ENCODE results near the gene CHD2.
A peak's percentile ranks its signal among the peaks of the same experiment; 100 is the strongest.
"Not testable (repeated sequence)": the region's sequence is repeated elsewhere in the genome, so short reads cannot be mapped to it uniquely, and the experiment has no call there.

The CHD2 gene

DNA sequence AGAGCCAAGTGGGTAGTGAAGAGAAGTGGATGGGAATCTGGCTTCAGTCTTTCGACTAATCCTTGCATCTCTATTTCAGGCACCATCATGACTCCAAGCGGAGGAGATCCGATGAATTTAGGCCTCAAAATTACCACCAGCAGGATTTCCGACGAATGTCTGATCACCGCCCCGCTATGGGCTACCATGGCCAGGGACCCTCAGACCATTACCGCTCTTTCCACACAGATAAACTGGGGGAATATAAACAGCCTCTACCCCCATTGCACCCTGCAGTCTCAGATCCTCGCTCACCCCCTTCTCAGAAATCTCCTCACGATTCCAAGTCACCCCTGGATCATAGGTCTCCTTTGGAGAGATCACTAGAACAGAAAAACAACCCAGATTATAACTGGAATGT lies 124.2 kb downstream of the CHD2 start:
- DNase-seq: no peak

DNA sequence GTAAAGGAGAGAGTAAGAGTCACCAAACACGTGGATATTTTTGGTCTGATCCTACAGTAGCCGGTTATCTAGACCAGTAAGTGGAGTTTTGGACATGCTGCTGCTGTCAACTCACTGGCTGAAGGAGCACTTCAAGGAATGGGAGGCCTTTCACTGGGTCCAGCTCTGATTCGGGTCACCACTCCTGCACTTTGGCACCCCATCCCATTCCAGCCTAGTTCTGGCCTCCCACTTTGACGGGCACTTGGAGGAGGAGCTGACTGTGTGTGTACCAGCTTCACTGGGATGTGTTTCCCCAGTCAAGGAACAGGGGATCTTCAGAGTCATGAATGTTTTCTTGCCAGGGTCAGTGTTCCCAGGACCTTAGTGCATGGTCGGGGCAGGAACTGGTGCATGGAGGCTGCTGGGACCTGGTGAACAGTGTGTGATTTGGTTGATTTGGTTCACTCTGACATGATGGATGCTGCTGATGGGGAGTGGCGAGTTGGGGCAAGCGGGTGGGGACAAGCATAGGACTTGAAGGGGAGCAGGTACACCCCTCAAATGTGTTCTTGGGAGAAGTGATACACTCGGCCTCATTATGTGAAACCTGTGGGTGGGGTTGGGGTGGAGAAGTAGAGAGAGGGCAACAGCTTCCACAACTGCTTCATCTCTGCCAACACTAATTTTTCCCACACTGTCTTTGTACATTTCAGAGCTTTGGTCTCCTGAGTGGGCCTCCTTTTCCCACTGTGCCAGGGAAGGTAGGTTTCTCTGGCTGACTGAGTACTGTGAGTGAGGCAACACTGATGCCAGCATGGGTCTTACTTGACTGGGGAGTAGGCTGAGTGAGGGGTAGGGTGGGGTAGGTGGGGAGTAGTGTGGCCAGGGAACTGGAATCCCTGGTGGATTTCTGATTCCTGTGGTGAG lies 124.8 kb downstream of the CHD2 start:
- DNase-seq: no peak

DNA sequence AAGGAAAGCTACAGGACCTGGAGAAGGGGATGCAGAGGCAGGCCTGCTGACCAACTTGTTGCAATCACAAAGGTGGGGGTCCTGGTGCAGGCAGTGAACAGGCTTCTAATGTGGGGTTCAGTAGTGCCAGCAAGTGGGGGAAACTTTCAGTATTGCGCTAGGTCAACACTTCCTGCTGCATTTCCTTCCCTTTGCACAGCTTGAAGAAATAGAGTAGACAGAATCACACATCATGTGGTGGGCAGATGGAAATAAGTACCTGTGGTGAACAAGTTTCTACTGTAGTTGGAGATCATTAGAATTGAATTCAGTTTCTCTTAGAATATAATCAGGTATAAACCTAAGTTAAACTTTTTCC lies 125.5 kb downstream of the CHD2 start:
- DNase-seq: no peak

DNA sequence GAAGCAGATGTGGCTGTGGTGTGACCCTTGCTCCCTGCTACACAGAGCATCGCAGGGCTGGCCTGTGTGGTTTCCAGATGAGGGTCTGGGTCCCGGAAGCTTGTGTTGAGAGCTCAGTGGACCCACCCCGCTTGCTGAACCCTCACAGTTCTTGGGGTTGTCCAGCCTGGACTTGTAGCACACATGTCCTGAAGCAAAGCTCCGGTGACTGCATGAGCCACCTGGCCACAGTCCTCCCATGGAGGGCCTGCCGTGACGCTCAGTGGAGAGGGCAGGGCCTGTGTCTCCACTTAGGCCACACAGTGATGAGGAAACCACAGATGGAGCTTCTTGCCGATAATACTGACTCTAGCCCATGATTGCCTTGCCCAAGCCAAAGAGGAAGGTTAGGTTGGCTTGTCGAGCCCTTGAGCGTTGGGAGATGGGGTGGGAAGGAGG lies 126.3 kb downstream of the CHD2 start:
- no peak for DNase-seq

DNA sequence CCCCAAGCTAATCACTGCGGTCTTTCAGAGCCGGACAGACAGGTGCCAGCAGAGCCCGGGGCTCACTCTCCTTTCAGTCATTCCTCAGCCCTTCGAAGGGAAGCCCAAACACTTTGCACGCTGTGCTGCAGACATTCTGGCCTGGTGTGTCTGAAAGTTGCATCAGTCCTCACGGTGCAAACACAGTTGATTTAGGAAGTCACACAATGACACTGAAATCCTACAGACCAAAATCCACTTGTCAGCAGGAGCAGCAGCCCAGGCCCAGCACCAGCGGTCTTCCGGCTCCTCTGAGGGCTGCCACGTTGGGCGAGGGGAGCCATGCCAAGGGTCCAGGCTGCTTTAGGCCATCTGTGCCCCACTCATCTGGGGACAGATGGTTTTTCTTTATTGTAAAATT lies 127.3 kb downstream of the CHD2 start:
- no peak for DNase-seq

DNA sequence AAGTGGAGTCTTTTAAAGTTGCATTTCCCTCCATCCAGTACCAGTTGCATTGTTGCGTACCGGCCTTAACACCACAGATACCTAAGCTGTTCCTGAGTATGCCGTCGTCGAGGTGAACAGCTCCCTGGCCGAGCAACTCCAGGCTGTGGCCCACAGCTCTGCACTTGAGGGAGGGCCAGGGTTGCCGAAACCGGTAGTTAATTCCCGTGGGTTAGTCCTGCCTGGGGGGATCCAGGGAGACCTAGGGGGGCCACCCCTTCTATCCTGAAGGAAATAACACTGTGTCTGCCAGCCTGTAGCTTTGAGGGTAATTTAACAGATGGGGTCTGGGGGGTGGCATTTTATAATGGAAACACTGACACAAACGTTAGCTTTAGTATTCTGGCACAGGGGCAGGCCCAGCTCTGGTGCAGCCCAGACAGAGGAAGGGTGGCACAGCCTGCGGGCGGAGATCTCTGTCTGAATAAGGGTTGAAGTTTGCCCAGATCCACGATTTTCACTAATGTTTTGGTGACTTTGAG lies 128.0 kb downstream of the CHD2 start:
- no peak for DNase-seq

DNA sequence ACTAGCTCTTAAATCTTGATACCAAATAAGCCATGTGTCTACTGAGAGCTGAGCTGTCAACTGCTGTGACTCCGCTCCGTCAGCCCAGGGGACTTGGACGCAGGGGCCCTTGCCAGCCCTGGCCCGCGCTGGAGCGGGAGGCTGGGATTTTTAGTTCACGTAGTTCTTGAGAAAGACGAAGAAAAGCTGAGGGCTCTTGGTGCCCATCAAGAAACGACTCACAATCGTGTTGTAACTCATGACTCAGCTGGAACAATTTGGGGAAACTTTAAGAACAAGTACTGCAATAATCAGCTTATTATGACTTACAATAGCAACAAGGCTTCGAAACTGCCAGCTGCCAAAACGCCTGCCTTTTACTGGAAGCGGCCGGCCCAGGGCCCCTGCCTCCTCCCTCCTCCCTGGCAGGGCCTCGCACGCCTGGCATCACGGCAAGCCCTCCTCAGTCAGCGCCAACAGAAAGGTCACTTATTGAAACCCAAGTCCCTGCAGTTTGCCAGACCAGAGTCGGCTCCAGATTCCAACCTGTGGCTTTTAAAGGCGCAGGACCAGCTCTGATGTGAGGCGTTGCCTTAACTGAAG lies 128.6 kb downstream of the CHD2 start:
- no peak for DNase-seq

DNA sequence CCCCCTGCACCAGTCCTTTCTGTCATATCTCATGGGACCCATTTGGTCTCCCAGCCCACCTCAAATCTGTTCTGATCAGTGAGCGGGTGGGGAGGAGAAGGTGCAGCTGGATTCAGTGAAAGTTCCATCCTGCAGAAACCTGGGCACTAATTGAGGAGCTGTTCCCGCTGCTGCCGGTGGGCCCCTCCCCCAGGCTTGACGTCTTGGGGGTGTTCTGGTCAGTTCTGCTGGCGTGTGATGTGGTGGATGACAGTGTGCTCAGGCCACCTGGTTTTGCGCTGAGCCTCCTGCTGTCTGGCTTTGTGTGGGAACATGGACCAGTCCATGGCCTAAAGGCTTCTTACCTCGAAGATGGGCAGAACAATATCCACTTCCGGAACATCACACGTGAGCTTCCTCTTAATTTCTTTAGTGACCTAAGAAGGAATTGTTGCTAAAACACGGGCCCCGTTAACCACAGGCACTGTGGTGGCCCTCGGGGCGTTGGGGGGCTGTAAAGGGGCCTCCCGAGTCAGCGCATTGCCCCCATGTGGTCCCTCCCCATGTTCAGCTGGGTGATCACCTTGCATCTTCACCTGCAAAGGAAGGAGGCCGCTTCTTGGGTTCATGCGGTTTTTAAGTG lies 129.2 kb downstream of the CHD2 start:
- no peak for DNase-seq

DNA sequence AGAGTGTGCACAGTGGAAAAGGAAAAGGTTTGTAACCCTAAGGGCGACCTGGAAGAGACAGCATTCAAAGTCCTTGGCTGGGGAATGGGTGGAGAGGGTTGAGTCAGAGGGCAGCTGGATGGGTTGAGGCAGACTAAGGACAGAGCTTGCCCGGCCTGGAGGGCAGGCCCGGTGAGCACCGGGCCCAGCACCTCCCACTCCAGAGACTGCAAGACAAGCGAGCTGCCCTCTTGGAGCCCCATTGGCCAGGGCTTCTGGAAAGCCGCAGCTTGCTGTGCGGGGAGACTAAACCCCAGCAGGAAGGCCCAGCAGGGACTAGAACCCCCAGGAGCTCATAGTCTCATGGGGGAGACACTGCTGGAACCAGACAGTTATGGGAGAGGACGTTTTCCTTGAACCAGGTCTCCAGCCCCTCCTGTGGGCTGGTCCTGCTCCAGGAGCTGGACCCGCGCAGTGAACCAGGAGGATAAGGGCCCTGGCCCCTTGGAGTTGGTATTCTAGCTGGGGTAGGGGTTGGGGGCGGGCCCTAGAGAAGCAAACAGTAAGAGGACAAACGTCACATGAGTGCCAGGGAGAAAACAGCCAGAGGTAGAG lies 129.8 kb downstream of the CHD2 start:
- no peak for DNase-seq

DNA sequence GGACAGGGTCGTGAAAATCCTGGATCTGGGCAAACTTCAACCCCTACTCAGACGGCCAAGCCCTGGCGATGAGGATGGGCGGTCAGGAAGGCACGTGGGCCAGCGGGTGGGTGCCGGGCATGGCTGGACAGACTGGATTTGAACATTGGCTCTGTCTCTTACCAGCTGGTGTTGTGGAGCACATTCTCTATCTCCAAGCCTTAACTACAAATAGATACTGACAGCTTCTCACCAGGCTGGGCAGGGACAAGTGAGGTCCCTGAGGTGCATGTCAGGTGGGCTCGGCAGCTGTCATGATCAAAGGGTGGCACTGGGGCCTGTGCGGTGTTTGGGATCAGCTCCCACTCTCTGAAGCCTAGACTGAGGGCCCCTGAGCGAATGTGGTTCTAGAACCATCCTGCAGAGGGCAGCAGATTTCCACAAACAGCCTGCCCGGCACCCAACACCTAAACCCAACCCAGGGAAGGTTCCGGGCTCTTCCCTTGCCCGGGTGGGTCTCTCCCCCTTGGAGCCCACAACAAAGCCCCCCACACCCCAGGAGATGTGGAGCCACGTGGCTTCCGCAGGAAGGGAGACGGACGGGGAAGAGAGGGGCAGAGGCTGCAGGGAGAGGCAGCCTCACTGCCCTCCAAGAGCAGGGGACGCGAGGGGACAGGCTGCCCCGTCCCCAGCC lies 130.4 kb downstream of the CHD2 start:
- peak; percentile 41 for DNase-seq

DNA sequence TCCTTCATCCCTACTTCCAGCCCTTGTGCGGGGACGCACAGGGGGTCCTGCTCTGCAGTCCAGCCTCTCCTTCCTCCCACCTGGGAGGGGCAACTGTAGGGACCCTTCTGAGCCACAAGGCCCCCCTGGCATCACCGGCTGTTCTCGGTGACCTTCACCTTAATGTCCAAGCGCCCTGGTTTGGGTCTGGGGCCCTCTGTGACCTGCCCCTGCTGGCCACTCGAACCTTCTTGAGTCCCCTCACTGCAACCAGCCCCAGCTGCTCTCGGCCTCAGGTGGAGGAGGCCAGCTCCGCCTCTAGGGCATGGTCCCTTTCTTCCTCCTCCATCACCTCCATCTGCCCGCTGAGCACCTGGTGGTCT lies 131.0 kb downstream of the CHD2 start:
- DNase-seq: no peak

DNA sequence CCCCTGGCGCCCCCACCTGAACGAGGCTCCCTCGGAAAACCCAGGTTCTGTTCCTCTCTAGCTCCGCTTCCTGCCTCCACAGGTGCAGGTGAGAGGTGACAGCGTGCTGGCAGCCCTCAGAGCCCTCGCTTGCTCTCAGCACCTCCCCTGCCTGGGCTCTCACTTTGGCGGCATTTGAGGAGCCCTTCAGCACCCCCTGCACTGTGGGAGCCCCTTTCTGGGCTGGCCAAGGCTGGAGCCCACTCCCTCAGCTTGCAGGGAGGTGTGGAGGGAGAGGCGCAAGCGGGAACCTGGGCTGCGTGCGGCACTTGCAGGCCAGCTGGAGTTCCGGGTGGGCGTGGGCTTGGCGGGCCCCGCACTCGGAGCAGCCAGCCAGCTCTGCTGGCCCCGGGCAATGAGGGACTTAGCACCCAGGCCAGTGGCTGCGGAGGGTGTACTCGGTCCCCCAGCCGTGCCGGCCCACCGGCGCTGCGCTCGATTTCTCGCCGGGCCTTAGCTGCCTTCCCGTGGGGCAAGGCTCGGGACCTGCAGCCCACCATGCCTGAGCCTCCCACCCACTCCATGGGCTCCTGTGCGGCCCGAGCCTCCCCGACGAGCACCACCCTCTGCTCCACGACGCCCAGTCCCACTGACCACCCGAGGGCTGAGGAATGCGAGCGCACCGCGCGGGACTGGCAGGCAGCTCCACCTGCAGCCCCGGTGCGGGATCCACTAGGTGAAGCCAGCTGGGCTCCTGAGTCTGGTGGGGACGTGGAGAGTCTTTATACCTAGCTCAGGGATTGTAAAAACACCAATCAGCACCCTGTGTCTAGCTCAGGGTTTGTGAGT lies 131.6 kb downstream of the CHD2 start:
- not testable (repeated sequence) for DNase-seq

DNA sequence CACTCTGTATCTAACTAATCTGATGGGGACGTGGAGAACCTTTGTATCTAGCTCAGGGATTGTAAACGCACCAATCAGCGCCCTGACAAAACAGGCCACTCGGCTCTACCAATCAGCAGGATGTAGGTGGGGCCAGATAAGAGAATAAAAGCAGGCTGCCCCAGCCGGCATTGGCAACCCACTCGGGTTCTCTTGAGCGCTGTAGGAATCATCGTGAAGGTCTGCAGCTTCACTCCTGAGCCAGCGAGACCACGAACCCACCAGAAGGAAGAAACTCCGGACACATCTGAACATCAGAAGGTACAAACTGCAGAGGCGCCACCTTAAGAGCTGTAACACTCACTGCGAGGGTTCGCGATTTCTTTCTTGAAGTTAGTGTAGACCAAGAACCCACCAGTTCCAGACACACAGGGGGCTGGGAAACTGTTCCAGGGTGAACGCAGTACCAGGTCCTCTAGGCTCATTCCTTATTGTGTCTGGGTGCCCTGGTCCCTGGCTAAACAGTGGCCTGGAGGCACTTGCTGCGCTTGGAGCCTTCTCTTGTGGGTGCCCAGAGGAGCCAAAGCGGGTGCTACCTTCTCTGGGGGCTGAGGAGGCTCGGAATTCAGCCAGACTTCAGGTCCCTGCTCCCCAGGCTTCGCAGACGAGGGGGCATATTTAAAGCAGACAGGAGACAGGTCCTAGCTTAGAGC lies 132.5 kb downstream of the CHD2 start:
- not testable (repeated sequence) for DNase-seq

DNA sequence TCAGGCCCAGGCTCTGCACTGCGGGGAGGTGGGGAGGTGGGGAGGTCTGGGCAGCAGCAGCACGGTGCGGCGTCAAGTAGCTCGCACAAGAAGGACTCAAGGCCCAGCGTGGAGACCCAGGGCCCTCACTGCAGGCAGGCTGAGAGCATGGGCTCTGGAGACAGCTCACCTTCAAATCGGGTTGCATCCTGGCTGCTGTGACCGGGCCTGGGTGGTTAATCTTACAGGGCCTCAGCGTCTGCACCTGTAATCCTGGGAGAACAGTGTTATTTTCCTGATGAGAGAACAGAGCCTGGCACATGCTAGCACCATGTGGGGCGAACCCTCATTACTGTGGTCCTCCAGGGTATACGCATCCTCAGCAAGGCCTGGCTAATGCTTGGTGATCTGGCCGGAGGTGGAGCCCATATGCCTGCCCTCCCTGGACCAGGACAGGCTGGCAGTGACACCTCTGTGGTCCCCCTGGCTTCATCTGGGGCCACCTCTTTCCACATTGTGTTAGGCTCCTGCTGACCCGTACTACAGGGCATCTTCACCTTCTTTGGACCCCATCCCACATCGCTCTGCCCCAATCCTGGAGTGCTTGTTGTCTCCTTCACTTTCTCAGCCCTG lies 133.4 kb downstream of the CHD2 start:
- DNase-seq: no peak

DNA sequence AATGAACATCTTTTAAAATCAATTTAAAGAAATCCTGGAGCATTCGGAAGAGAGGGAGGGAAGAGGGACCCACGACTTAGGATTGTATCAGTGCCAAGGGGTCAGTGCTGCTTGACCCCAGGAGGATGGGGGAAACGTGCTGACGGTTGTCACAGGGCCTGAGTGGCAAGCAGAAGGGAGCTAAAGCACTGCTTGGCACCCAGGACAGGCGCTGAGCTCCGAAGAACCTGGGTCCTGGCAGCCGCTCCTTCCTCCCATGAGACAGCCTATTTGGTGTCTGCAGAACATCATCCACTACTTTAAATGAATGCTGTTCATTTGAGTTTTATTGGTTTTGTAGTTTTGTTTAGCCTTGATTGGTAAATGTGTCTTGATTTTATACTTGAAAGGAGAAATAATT lies 134.4 kb downstream of the CHD2 start:
- no peak for DNase-seq

DNA sequence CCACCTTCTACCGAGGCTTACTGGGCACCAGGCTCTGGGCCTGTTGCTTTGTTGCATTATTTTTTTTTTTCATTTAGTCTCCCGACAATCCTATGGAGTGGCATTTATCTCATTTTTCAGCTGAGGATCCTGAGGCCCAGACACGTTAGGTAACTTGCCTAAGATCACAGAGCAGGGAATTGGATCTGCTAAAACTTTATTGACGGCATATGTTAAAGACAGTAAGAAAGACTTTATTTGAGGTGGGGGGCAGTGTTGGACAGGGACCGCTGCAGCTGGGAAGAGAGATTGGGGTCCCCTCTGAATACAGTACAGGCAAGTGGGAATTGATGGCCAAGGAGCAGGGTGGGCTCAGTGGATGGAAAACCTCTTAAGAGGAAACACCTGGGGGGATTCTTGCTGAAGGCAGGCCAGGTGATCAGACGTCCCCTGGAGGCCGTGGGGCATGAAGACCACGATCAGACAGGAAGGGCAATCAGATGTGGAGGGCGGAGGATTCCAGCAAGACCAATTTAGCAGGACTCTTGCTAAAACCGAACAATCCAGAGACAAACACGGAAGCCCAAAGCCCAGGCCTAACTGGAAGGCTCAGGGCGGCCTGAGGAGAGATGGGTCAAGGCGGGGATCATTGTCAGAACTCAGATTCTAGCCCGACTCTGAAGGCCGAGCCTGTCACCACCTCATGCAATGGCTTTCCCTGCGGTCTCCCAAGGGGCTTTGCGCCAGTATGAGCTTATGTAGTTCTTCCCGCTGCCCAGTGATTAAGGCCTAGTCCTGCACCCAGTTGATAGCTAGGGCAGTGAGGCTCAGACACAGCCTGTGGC lies 135.2 kb downstream of the CHD2 start:
- DNase-seq: no peak

DNA sequence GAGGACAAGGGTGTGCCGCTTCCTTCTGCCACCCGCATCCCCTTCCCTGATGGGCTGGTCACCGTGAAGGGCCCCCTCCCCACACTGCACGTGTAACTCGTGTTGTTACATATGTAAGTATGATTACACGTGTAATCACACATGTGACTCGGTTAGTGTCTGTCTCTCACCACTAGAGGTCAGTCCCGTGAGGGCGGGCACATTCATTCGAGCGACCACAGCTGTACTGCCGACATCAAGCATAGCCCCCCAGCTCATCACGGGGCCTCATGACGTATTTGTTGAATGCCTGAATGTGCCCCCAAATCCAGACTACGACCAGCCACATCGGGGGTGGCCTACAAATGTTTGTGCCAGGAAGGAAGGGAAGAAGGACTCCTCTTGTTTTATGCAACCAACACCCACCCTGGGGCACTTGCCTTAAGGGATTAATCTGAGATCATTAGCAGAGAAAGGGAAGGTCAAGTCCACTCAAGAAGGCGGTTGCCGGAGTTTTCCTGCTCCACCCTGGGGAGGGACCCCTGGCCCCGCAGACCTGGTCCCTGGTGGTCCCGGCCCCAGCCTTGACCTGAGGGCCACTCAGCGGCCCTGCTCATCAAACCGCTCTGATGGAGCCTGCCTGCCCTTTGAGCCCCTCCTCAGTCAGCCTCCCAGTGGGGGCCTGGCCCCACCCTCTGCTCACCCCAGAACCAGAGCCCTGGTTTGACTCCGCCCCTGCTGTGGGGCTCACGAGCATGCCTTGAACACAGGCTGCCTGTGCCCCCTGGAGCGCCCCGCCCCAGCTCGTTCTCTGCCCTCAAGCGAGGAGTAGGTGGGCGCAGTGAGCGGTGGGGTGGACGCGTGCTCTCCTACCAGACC lies 136.1 kb downstream of the CHD2 start:
- no peak for DNase-seq

DNA sequence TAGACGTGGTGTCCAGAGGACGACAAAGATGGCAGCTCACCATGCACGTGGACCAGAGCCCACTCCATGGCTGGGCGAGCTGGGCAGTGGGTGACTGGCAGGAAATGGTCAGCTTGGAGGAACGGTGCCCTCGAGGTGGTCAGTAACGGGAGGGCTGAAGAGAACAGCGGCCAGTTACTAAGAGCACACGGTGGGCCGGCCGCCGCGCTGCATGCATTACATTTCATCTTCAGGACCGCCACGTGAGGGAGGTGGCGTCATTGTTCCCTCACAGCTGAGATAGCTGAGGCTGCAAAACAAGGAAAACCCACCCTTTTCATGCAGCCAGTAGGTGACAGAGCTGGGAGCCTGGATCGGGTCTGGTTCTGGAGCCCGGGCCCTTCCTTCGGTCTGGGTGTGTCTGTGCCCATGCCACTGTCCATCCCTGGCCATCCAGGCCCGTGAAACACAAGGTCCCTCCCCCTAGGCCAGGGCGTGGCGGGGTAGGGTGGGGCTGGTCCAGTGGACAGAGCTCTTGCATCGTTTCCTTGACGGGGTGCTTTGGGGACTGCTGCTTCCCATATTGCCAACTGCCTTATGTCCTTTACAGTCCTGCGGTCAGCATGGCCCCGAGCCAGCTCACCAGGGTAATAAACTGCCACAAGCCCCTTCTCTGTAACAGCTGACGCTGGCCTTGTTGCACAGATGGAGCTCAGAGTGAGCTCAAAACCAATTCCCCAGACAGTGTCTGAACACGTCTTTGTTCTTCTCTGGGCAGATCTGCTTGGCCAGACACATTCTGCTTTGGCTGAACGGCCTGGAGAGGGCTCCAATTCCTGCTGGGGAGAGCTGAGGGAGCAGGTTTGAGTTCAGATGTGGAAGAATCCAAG lies 137.1 kb downstream of the CHD2 start:
- no peak for DNase-seq
